HepG2 (cell line): ENCODE measurements around the gene CA14.

Experiments used
- CTCF ChIP-seq: sonication (generic); formaldehyde crosslinking; IDR thresholded peaks from 2 replicates; pipeline ENCODE4 v1.5.0; 2020; ENCODE audit warnings: mild to moderate bottlenecking, missing genetic modification reagents, moderate library complexity
- HOXA7 ChIP-seq: sonication (generic); formaldehyde crosslinking; IDR thresholded peaks from 2 replicates; pipeline ENCODE4 v1.8.1; 2022; ENCODE audit warnings: mild to moderate bottlenecking, missing genetic modification reagents, moderate library complexity
- ZNF75D ChIP-seq: sonication (generic); formaldehyde crosslinking; IDR thresholded peaks from 2 replicates; pipeline ENCODE4 v1.8.1; 2023; ENCODE audit warnings: missing genetic modification reagents, mild to moderate bottlenecking, borderline replicate concordance

GRCh38 chr1:150263549-150263948, 6.0 kb downstream of the CA14 start:
- TF ChIP-seq ZNF75D (CRISPR knock-in tag) (no peak), HOXA7 (no peak), CTCF (CRISPR knock-in tag) (no peak)
